Activated naive CD4-positive, alpha-beta T cell treated with anti-CD3 and anti-CD28 coated beads, Interleukin-2, amount 50 U/mL, for 72 hours (primary cell): ENCODE data around the gene PCBP3. TPM values are rescaled to one million over a fixed set of nuclear protein-coding genes. Genes with fewer than 3 reads are reported as not detected.
"Not testable (repeated sequence)": the region's sequence is repeated elsewhere in the genome, so short reads cannot be mapped to it uniquely, and the experiment has no call there.

Experiments used
- ATAC-seq, 2 donors: fragments of 150-1000 bp; cut with Tn5 transposase; 2 replicates each; pipeline ENCODE4 v1.10.0; 2021; ENCODE audit warnings: mild to moderate bottlenecking in 2 of 2, moderate library complexity in 2 of 2
- DNase-seq, 2 donors: peaks; one replicate each; pipeline ENCODE4 v3.0.0; 2021 to 2022; ENCODE audit warnings: low spot score in 2 of 2
- H3K27ac Mint-ChIP-seq, 2 donors: one replicate each; pipeline ENCODE4 v1.8.0; 2022; ENCODE audit warnings: mild to moderate bottlenecking in 2 of 2, mixed read lengths in 2 of 2
- H3K36me3 Mint-ChIP-seq, 2 donors: one replicate each; pipeline ENCODE4 v1.8.0; 2022; ENCODE audit warnings: mixed read lengths in 2 of 2
- H3K9me3 Mint-ChIP-seq, 2 donors: one replicate each; pipeline ENCODE4 v1.8.0; 2022; ENCODE audit warnings: mixed read lengths in 2 of 2
- total RNA-seq, 2 donors: library from RNA; stranded (reverse); gene quantifications; one replicate each; pipeline ENCODE4 v1.2.3, GENCODE V29; 2022

Gene PCBP3
- total RNA-seq = 10 to 100 TPM; 19.7 to 26.3 TPM

GRCh38 chr21:45643021-45643980, at the start of gene PCBP3:
Gene PCBP3, plus strand, starts transcription at chr21:45643725. Its CDS starts 206,361 bp downstream, at chr21:45850086.
- peaks cover 0 to 6% of the 10 kb centered on the region in 2 donors for H3K36me3 Mint-ChIP-seq
- ATAC-seq (peak; percentile 82 to 83), DNase-seq (peak; percentile 98 to 99)
- H3K9me3 Mint-ChIP-seq = peaks cover 5 to 8% of the 10 kb centered on the region in 2 donors
- H3K27ac Mint-ChIP-seq = peak within 1 kb of the TSS; percentile 33 to 87

GRCh38 chr21:45594721-45595489, 48.6 kb upstream of the PCBP3 start:
- H3K27ac Mint-ChIP-seq = peak overlapping the region in 1 of 2 donors; percentile 35

GRCh38 chr21:45595574-45596295, 47.8 kb upstream of the PCBP3 start:
- DNase-seq = no peak
- H3K36me3 Mint-ChIP-seq = peaks cover 0 to 16% of the 10 kb centered on the region in 2 donors
- ATAC-seq = no peak
- peaks cover 0 to 8% of the 10 kb centered on the region in 2 donors for H3K9me3 Mint-ChIP-seq
- H3K27ac Mint-ChIP-seq = peak overlapping the region in 1 of 2 donors; percentile 35

More at GRCh38 chr21:45594721-45595489, 48.6 kb upstream of the PCBP3 start:
- Mint-ChIP-seq H3K36me3 (peaks cover 0 to 8% of the 10 kb centered on the region in 2 donors), H3K9me3 (no peaks in the 10 kb centered on the region)
- ATAC-seq (no peak), DNase-seq (no peak)

GRCh38 chr21:45596704-45597318, 46.7 kb upstream of the PCBP3 start:
- Mint-ChIP-seq H3K9me3 (peaks cover 0 to 10% of the 10 kb centered on the region in 2 donors), H3K36me3 (peaks cover 0 to 17% of the 10 kb centered on the region in 2 donors), H3K27ac (peak overlapping the region in 1 of 2 donors; percentile 58)
- DNase-seq = peak; percentile 71 to 89
- ATAC-seq = peak; percentile 72 to 75

- peaks cover 1 to 18% of the 10 kb centered on the region in 2 donors for H3K36me3 Mint-ChIP-seq
- no peak for ATAC-seq
- H3K27ac Mint-ChIP-seq = no peak overlapping the region
- H3K9me3 Mint-ChIP-seq = peaks cover 5 to 10% of the 10 kb centered on the region in 2 donors
- DNase-seq = no peak
These were observed 45.4 kb upstream of the PCBP3 start for GRCh38 chr21:45598109-45598508.

GRCh38 chr21:45598666-45599065, 44.9 kb upstream of the PCBP3 start:
- no peak overlapping the region for H3K27ac Mint-ChIP-seq
- ATAC-seq = no peak
- no peak for DNase-seq
- peaks cover 7 to 19% of the 10 kb centered on the region in 2 donors for H3K36me3 Mint-ChIP-seq
- peaks cover 11 to 15% of the 10 kb centered on the region in 2 donors for H3K9me3 Mint-ChIP-seq

GRCh38 chr21:45599146-45599581, 44.4 kb upstream of the PCBP3 start:
- Mint-ChIP-seq H3K36me3 (peaks cover 9 to 21% of the 10 kb centered on the region in 2 donors), H3K9me3 (peaks cover 16 to 20% of the 10 kb centered on the region in 2 donors), H3K27ac (no peak overlapping the region)
- no peak for DNase-seq
- no peak for ATAC-seq

GRCh38 chr21:45600248-45600647, 43.3 kb upstream of the PCBP3 start:
- Mint-ChIP-seq H3K9me3 (peaks cover 18 to 23% of the 10 kb centered on the region in 2 donors), H3K36me3 (peaks cover 9 to 24% of the 10 kb centered on the region in 2 donors), H3K27ac (no peak overlapping the region)
- DNase-seq (no peak), ATAC-seq (no peak)

GRCh38 chr21:45601551-45601950, 42.0 kb upstream of the PCBP3 start:
- no peak overlapping the region for H3K27ac Mint-ChIP-seq
- ATAC-seq (no peak), DNase-seq (peak in 1 of 2 donors; percentile 9)
- peaks cover 9 to 24% of the 10 kb centered on the region in 2 donors for H3K36me3 Mint-ChIP-seq
- peaks cover 18 to 23% of the 10 kb centered on the region in 2 donors for H3K9me3 Mint-ChIP-seq

GRCh38 chr21:45602106-45602505, 41.4 kb upstream of the PCBP3 start:
- ATAC-seq (no peak), DNase-seq (no peak)
- Mint-ChIP-seq H3K27ac (no peak overlapping the region), H3K9me3 (peaks cover 18 to 23% of the 10 kb centered on the region in 2 donors), H3K36me3 (peaks cover 9 to 24% of the 10 kb centered on the region in 2 donors)

GRCh38 chr21:45603481-45603880, 40.0 kb upstream of the PCBP3 start:
- Mint-ChIP-seq H3K36me3 (peaks cover 9 to 24% of the 10 kb centered on the region in 2 donors), H3K27ac (no peak overlapping the region), H3K9me3 (peaks cover 18 to 23% of the 10 kb centered on the region in 2 donors)
- no peak for ATAC-seq
- DNase-seq = no peak

- Mint-ChIP-seq H3K9me3 (peaks cover 18 to 23% of the 10 kb centered on the region in 2 donors), H3K36me3 (peaks cover 9 to 24% of the 10 kb centered on the region in 2 donors)
- not testable (repeated sequence) for H3K27ac Mint-ChIP-seq, DNase-seq, ATAC-seq
These were observed 38.8 kb upstream of the PCBP3 start for GRCh38 chr21:45604681-45605080.

- Mint-ChIP-seq H3K9me3 (peaks cover 13 to 17% of the 10 kb centered on the region in 2 donors), H3K36me3 (peaks cover 9 to 14% of the 10 kb centered on the region in 2 donors), H3K27ac (peak overlapping the region in 1 of 2 donors; percentile 84)
- DNase-seq (peak in 1 of 2 donors; percentile 41), ATAC-seq (peak; percentile 95 to 99)
These were observed 36.3 kb upstream of the PCBP3 start for GRCh38 chr21:45607021-45607908.

GRCh38 chr21:45607909-45608295, 35.6 kb upstream of the PCBP3 start:
- Mint-ChIP-seq H3K36me3 (peaks cover 9 to 14% of the 10 kb centered on the region in 2 donors), H3K27ac (no peak overlapping the region), H3K9me3 (peaks cover 13 to 14% of the 10 kb centered on the region in 2 donors)
- ATAC-seq (no peak), DNase-seq (no peak)
